Hepatocyte (in vitro differentiated cells): ENCODE measurements around the gene SLC46A2. TPM values are rescaled to one million over a fixed set of nuclear protein-coding genes. Genes with fewer than 3 reads are reported as not detected.
A peak's percentile ranks its signal among the peaks of the same experiment; 100 is the strongest.

Experiments
- DNase-seq: peaks from one replicate; pipeline ENCODE4 v3.0.0-alpha.2; 2016; ENCODE audit warnings: low spot score
- H2AFZ ChIP-seq: fragments of 200-600 bp; sonication (generic); 2 replicates; pipeline ENCODE4 v1.6.0; 2016; ENCODE audit warnings: antibody characterized with exemption, mild to moderate bottlenecking
- H3K27ac ChIP-seq: fragments of 200-600 bp; sonication (generic); 2 replicates; pipeline ENCODE4 v1.5.1; 2016; ENCODE audit warnings: mild to moderate bottlenecking
- H3K27me3 ChIP-seq: fragments of 200-600 bp; sonication (generic); 2 replicates; pipeline ENCODE4 v1.6.1; 2016
- H3K36me3 ChIP-seq: fragments of 200-600 bp; sonication (generic); replicated peaks from 2 replicates; pipeline ENCODE4 v1.5.1; 2016; ENCODE audit warnings: low read depth; ENCODE audit not compliant: insufficient read depth
- H3K4me1 ChIP-seq: fragments of 200-600 bp; sonication (generic); 2 replicates; pipeline ENCODE4 v1.5.1; 2016; ENCODE audit warnings: mild to moderate bottlenecking, moderate library complexity; ENCODE audit not compliant: insufficient read depth
- H3K4me2 ChIP-seq: fragments of 200-600 bp; sonication (generic); 2 replicates; pipeline ENCODE4 v1.6.0; 2016
- H3K4me3 ChIP-seq: fragments of 200-600 bp; sonication (generic); 2 replicates; pipeline ENCODE4 v1.5.1; 2016; ENCODE audit warnings: mild to moderate bottlenecking
- H3K79me2 ChIP-seq: fragments of 200-600 bp; sonication (generic); 2 replicates; pipeline ENCODE4 v1.6.0; 2017; ENCODE audit warnings: mild to moderate bottlenecking
- H3K9me2 ChIP-seq: fragments of 200-600 bp; sonication (generic); replicated peaks from 2 replicates; pipeline ENCODE4 v1.6.0; 2017; ENCODE audit warnings: mild to moderate bottlenecking; ENCODE audit not compliant: insufficient read depth
- H3K9me3 ChIP-seq: fragments of 200-600 bp; sonication (generic); 2 replicates; pipeline ENCODE4 v1.5.1; 2016; ENCODE audit warnings: low read depth, mild to moderate bottlenecking
- H4K20me1 ChIP-seq: fragments of 200-600 bp; sonication (generic); 2 replicates; pipeline ENCODE4 v1.6.0; 2016; ENCODE audit warnings: mild to moderate bottlenecking; ENCODE audit not compliant: insufficient read depth, poor library complexity, severe bottlenecking
- CTCF ChIP-seq: fragments of 200-600 bp; sonication (generic); IDR thresholded peaks from 2 replicates; pipeline ENCODE4 v1.5.1; 2016; ENCODE audit warnings: antibody characterized with exemption, mild to moderate bottlenecking; ENCODE audit not compliant: poor library complexity
- EZH2 ChIP-seq: fragments of 200-600 bp; sonication (generic); IDR thresholded peaks from 2 replicates; pipeline ENCODE4 v1.6.1; 2016; ENCODE audit warnings: antibody characterized with exemption, mild to moderate bottlenecking, borderline replicate concordance
- EZH2phosphoT487 ChIP-seq: fragments of 200-600 bp; sonication (generic); IDR thresholded peaks from one replicate; pipeline ENCODE4 v1.6.1; 2018; ENCODE audit warnings: antibody characterized with exemption, mild to moderate bottlenecking, low read depth, moderate library complexity; ENCODE audit not compliant: unreplicated experiment, severe bottlenecking
- WGBS: methylation state at CpG from one replicate; pipeline ENCODE4 v1.1.6; 2016; ENCODE audit warnings: low lambda C conversion rate; ENCODE audit errors: missing lambda C conversion rate; 5-methylcytosine and 5-hydroxymethylcytosine counted together
- polyA plus RNA-seq: library from polyadenylated mRNA; unstranded; fragments of >200 nt; fragmentation: Nextera tagmentation; extraction: Ambion mirVana; gene quantifications from 2 replicates; pipeline ENCODE4 v1.2.1, GENCODE V29; 2016
- total RNA-seq: library from RNA; depleted of rRNA; stranded (reverse); fragments of >200 nt; gene quantifications from 2 replicates; pipeline ENCODE4 v1.2.3, GENCODE V29; 2014

The SLC46A2 gene
- total and polyA plus RNA-seq, 2 experiments from 2014 or later, result not detected

- TF ChIP-seq EZH2phosphoT487, result no peak
- no peak for TF ChIP-seq EZH2
- no peak for TF ChIP-seq CTCF
- Histone ChIP-seq H3K4me1 (peaks cover 8% of the 10 kb centered on the region), H3K27ac (peak overlapping the region; percentile 79), H2AFZ (no peak overlapping the region), H3K4me2 (peak overlapping the region; percentile 30), H3K4me3 (no peak overlapping the region), H3K9me3 (no peaks in the 10 kb centered on the region), H3K27me3 (no peaks in the 10 kb centered on the region), H3K79me2 (no peaks in the 10 kb centered on the region), H3K9me2 (no peaks in the 10 kb centered on the region), H3K36me3 (no peaks in the 10 kb centered on the region), H4K20me1 (no peaks in the 10 kb centered on the region)
- 50% methylated on average over 1 of the region's 1 CpG for WGBS
- peak; percentile 38 for DNase-seq
These were observed 26.6 kb upstream of the SLC46A2 start for GRCh38 chr9:112917047-112917986.

- no peak for DNase-seq
- H3K4me2 ChIP-seq, result no peak overlapping the region
- no peak overlapping the region for H3K4me3 ChIP-seq
- TF ChIP-seq CTCF, result no peak
- TF ChIP-seq EZH2, result no peak
- TF ChIP-seq EZH2phosphoT487, result no peak
- no peaks in the 10 kb centered on the region for H3K36me3 ChIP-seq
- H3K79me2 ChIP-seq, result no peaks in the 10 kb centered on the region
- WGBS, result 88% methylated on average over 2 of the region's 2 CpGs
- no peaks in the 10 kb centered on the region for H3K9me3 ChIP-seq
- no peaks in the 10 kb centered on the region for H3K27me3 ChIP-seq
- H3K9me2 ChIP-seq, result no peaks in the 10 kb centered on the region
- H4K20me1 ChIP-seq, result no peaks in the 10 kb centered on the region
- no peak overlapping the region for H3K27ac ChIP-seq
- H3K4me1 ChIP-seq, result peaks cover 8% of the 10 kb centered on the region
- H2AFZ ChIP-seq, result no peak overlapping the region
These were observed 23.8 kb upstream of the SLC46A2 start for GRCh38 chr9:112914524-112914923.

- Histone ChIP-seq H4K20me1 (no peaks in the 10 kb centered on the region), H3K79me2 (no peaks in the 10 kb centered on the region), H3K9me3 (no peaks in the 10 kb centered on the region), H3K27ac (no peak overlapping the region), H3K36me3 (no peaks in the 10 kb centered on the region), H3K4me3 (no peak overlapping the region), H3K4me2 (no peak overlapping the region), H3K9me2 (no peaks in the 10 kb centered on the region), H3K4me1 (peaks cover 6% of the 10 kb centered on the region), H2AFZ (no peak overlapping the region), H3K27me3 (no peaks in the 10 kb centered on the region)
- WGBS, result 90% methylated on average over 4 of the region's 4 CpGs
- no peak for DNase-seq
- TF ChIP-seq EZH2phosphoT487 (no peak), CTCF (no peak), EZH2 (no peak)
These were observed 22.6 kb upstream of the SLC46A2 start for GRCh38 chr9:112913326-112913725.
